ENCODE measurements around the gene ODAD2.
"Not testable (repeated sequence)": the region's sequence is repeated elsewhere in the genome, so short reads cannot be mapped to it uniquely, and the experiment has no call there.

Gene ODAD2

GRCh38 chr10:27958383-27958782 is 40.5 kb downstream of the ODAD2 start:
- not testable (repeated sequence) for DNase-seq

DNA sequence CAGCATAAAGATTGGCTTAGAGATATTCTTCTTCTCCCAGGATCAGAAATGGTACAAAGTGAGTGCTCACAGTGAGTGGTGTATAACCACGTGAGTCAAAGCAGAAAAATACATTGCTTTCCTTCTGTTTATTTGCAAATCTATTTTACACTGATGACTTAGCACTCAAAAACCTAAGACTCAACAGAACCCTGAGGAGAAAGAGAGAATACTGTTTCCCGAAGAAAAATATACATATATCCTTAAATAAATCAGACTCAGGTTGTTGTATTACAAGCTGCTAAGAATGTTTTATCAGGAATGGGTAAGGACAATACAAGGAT is 48.7 kb downstream of the ODAD2 start:
- DNase-seq = no peak

- DNase-seq = no peak
These were observed 49.2 kb downstream of the ODAD2 start for GRCh38 chr10:27949528-27950241.

DNA sequence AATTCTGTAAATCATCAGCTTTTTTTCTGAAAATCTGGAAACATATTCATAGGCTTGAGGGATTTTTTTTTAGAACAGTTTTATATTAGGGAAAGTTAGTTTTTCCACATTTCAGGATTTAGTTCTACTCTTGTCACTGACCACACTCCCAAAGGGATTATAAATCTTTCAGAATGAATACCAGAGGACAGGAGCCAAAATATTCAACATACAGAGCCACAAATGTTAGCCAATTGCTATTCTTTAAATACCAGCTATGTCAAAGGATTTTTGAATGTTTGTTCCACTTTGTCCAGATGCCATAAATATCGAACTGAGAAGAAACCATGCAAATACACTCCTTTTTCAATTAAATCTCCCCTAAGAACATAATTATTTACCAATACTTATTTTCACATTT is 50.7 kb downstream of the ODAD2 start:
- no peak for DNase-seq

DNA sequence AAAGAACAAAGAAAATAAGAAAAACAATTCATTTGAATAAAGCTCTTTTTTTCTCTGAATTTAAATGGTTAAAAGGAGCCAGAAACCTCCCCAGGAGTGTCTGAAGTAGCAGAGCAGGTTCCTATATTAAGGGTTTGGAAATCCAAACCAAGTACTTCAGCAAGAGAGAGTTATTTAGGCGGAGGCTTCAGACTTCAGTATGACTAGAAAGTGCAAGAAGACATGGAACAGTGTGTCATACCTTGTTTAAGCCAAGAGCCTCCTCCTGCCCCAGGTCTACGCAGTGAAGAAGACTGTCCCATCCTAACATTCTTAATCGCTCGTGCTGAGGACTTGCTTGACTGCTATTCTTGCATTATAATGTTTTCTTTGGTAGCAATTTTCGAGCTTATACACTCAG is 51.3 kb downstream of the ODAD2 start:
- DNase-seq = no peak

- DNase-seq = no peak
These were observed 54.9 kb downstream of the ODAD2 start for GRCh38 chr10:27944005-27944404.

GRCh38 chr10:27914888-27915287 is 84.0 kb downstream of the ODAD2 start:
- no peak for DNase-seq

- no peak for DNase-seq
These were observed 86.6 kb downstream of the ODAD2 start for GRCh38 chr10:27912231-27912630.

DNA sequence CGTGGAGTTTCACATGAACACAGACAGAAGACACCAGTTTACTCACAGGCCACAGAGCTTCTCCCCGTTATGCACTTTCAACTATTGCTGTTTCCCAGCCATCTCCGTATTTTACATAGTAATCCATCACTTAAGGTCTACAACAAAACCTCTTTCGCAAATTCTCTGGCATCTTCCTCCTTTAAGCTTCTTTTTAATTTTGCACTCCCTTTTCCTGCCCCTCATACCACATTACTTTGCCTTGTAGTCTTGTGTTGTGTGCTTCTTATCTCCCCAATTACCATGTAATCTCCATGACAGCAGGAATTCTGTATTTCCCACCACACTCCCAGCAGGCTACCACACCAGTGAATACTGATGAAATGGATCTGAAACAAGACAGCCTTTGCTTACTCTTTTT is 87.3 kb downstream of the ODAD2 start:
- no peak for DNase-seq

GRCh38 chr10:27911011-27911410 is 87.9 kb downstream of the ODAD2 start:
- no peak for DNase-seq

DNA sequence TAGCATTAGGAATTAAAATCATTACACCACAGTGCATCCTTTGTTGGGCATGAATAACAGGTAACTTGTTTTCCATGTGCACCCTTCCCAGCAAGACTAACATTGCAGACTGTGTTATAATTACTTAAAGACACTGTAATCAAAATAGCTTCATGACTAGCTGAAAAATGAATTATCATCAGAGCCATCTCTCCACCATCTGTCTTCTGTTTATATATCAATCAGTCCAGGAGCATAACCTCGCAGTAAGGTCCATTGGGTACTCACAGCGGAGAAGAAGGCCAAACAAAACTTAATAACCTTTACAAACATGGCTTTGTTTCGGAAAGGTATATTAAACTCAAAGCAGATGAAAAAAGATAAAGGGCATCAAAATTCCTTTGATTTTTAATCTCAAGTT is 90.6 kb downstream of the ODAD2 start:
- no peak for DNase-seq

DNA sequence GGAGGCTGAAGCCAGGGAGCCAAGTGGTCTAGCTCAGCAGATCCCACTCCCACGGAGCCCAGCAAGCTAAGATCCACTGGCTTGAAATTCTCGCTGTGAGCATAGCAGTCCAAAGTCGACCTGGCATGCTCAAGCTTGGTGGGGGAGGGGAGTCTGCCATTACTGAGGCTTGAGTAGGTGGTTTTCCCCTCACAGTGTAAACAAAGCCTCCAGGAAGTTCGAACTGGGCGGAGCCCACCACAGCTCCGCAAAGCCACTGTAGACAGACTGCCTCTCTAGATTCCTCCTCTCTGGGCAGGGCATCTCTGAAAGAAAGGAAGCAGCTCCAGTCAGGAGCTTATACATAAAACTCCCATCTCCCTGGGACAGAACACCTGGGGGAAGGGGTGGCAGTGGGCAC is 99.4 kb downstream of the ODAD2 start:
- DNase-seq = not testable (repeated sequence)

GRCh38 chr10:27899058-27899457 is 99.8 kb downstream of the ODAD2 start:
- DNase-seq = no peak

- no peak for DNase-seq
These were observed 105.4 kb downstream of the ODAD2 start for GRCh38 chr10:27893358-27893954.

GRCh38 chr10:27890971-27891370 is 107.9 kb downstream of the ODAD2 start:
- DNase-seq = no peak

DNA sequence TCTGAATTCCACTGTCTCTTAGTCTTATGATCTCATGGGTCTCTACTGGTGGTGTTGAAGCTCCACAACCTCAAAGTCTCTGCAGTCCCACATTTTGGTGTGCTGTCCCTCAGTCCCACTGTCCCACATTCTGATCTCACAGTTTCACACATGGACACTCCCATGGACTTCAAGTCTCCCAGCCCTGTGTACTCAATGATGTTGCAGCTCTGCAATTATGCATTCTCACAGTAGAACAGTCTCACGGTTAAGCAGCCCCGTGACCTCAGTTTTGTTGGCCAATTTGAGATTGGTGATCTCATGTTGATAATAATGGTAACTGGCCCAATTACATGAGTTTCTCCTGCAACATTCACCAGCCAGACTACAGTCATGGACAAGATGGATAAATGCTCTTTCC is 109.4 kb downstream of the ODAD2 start:
- no peak for DNase-seq

DNA sequence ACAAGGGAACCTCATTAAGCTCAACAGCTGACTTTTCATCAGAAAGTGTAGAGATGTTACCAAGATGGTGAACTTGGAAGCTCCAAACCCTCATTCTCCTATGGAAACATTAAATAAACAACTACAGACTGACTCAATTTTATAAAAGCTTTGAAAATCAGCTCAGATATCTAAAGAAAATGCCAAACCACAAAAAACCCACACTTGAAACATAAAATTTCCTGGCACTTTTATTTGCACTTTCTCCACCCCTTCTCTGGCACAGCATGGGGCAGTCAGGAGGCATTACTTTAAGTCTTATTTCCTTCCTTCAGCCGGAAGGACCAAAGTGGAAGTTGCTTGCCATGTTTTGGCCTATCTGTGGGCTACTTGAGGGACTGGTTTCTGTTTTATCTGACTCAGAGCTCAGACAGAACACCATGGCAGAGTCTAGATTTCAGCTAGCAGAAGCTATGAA is 114.7 kb downstream of the ODAD2 start:
- DNase-seq = no peak

GRCh38 chr10:27878281-27878680 is 120.6 kb downstream of the ODAD2 start:
- no peak for DNase-seq

- no peak for DNase-seq
These were observed 133.7 kb downstream of the ODAD2 start for GRCh38 chr10:27865221-27865635.

- no peak for DNase-seq
These were observed 137.1 kb downstream of the ODAD2 start for GRCh38 chr10:27861781-27862180.

DNA sequence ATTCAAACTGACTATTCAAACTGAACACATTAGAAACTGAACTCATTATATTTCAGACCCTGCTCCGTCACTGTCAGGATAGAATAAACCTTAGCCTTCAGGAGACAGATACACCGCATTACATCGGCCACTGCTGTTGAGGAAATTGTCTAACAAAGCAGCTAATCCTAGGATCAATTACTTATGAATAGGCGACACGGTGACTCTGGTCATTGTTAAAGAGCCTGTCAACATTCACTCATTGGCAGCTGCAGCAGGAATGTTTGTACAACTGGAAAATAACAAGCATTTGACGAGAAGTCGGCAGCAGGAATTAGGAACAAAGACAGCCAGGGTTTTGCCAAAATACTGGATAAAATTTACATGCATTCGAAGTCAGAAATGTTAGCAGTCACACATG is 141.3 kb downstream of the ODAD2 start:
- DNase-seq = no peak

GRCh38 chr10:27844223-27844622 is 154.7 kb downstream of the ODAD2 start:
- no peak for DNase-seq

- no peak for DNase-seq
These were observed 160.0 kb downstream of the ODAD2 start for GRCh38 chr10:27838901-27839300.

GRCh38 chr10:27838361-27838760 is 160.5 kb downstream of the ODAD2 start:
- DNase-seq = no peak

- no peak for DNase-seq
These were observed 164.4 kb downstream of the ODAD2 start for GRCh38 chr10:27834476-27834875.

Measured in bone marrow (tissue), 2 donors.